Glomerular endothelial cell (primary cell): ENCODE results near the gene DGKD. TPM values are rescaled to one million over a fixed set of nuclear protein-coding genes. Genes with fewer than 3 reads are reported as not detected.

Experiments
- DNase-seq: peaks from one replicate; pipeline ENCODE4 v3.0.0-alpha.2; 2011; ENCODE audit warnings: low read depth, low spot score; ENCODE audit errors: extremely low read depth
- total RNA-seq: library from RNA; depleted of rRNA; stranded (reverse); fragments of >200 nt; gene quantifications from 2 replicates; pipeline ENCODE4 v1.2.3, GENCODE V29; 2015

Gene DGKD
- total RNA-seq, 1 donor from 2014 or later: 13.0 TPM

GRCh38 chr2:233441161-233442027 lies 87.1 kb downstream of the DGKD start:
- no peak for DNase-seq

DNA sequence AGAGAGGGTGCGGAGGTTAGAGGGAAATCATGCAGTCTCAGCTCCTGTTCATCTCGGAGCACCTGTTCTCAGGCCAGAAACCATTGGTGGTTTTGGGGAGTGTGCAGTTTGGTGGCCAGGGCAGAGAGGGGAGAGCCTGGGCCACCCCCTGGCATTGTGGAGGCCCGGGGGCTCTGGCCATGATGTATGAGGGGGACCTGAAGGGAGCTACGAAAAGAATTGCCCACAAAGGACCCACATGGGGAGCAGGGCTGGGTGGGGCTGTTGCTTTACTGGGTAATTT lies 87.7 kb downstream of the DGKD start:
- DNase-seq: no peak

DNA sequence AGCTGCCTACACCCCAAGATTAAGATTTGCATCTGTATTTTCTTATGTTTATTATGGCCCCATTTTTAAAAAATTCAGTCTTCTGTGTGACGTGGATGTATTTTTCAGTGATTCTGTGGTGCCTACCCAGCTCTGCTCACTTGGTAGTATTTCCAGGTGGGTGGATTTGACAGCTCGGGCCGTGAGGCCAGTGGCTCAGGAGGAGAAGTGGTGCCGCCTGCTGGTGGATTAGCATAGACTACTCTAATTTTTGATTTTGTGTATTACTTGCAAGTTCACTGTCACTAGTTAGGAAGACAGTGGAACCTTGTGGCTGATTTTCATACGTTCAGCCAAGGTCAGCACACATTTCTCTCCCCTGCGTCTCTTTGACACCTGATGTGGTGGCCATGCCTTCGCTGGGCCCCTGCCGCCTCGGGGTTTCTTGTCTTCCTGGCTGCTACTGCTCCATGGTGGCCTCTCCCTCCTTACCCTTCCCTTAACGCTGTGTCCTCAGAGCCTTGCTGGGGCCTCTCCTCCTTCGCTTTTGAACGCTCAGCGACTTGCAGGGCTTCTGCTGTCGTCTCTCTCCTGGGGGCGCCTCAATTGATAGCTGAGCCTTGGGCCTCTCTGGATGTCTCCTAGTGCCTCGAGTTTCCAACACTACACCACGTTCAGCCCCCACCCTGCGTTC lies 89.4 kb downstream of the DGKD start:
- no peak for DNase-seq

DNA sequence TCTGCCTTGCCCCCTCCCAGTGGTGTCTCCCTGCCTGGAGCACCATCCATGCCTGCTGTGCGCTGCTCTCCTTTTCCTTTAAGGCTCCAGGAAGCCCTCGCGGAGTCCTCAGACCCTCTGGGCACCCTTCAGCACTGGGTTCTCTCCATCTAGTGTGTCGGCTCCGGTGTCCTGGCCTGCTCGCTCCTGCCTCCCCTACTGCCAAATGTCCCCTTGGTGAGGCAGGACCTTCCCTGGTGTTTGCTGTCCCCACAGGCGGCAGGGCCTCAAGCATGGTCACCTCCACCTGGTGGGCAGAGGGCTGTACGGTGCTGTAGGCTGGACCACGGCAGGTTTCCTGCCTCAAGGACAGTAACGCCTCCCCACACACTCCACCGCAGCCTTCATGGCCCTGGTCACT lies 90.2 kb downstream of the DGKD start:
- DNase-seq: no peak

GRCh38 chr2:233445152-233445830 lies 91.0 kb downstream of the DGKD start:
- no peak for DNase-seq

DNA sequence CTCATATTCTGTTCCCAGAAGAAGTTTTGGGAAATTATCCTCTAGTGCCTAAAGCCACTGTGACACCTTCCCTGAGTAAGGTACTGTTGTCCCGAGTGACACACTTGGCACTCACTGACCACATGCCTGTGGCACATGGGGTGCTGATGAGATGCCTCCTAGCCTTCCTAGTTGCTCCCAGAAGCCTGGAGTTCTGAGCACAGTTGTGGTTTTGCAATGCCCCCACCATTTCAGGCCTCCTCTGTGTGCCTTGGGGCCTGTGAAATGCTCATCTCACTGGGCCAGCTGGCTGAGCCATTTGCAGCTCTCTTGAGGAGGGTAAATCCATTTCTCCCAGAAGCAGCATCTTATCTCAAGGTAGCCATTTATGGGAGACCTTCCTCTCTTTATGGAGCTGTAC lies 91.8 kb downstream of the DGKD start:
- no peak for DNase-seq

GRCh38 chr2:233446606-233447305 lies 92.5 kb downstream of the DGKD start:
- DNase-seq: no peak

DNA sequence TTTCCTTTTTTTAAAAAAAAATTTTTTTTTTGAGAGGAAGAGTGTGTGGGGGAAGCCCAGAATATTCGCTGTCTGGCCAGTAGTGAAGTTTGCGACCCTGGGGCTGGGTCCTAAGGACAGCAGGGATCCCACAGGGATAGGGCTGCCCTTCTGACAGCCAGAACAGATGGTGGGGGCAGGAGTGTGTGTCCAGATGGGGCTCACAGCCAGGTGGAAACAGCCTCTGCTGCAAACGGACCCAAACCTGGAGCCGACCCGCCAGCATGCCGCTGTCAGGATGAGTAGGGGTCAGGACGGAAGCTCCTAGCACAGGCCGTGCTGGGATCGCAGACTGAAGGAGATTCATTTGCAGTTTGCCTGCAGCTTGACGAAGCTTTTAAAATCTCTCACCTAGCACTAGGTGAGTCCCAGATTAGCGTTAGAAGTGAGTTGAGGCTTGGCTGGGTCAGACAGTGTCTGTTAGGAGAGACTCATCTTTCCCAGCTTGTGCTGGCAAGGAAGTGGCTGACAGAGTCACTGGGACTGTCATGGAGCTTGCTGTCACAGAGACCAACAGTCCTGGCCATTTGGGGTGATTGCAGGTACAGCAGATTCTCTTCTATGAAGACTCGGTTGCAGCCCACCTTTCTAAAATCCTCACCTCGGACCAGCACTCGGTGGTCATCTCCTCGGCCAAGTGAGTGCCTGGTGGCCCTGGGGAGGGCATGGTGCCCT lies 93.4 kb downstream of the DGKD start:
- DNase-seq: no peak

DNA sequence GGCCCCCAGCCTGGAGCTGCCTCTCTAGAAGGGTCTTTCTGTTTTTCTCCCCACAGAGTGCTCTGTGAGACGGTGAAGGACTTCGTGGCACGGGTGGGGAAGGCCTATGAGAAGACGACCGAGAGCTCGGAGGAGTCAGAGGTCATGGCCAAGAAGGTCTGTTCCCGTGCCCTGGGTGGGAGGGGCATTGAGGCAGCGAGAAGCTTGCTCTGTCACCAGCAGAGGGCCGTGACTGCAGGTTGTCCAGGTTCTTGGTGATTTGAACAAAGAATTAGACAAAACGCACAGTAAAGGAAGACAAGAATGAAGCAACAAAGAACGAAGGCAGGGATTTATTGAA lies 93.9 kb downstream of the DGKD start:
- DNase-seq: no peak

DNA sequence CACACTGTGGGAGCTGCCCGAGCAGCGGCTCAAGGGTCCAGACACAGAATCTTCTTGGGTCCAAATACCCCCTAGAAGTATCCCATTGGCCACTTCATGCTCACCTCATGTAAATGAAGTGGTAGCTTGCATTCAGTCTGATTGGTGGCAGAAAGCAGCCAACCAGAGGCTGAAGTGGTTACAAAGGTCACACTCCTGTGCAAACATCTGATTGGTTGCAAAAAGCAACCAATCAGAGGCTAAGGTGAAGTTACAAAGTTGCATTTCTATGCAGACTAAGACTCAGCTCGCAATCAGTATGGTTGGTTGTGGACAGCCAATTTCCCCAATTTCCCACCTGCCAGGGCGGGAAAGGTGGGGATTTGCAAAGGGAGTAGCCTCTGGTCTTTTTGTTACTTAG lies 94.3 kb downstream of the DGKD start:
- no peak for DNase-seq

GRCh38 chr2:233449081-233449901 lies 95.0 kb downstream of the DGKD start:
- DNase-seq: no peak

GRCh38 chr2:233449921-233450863 lies 95.9 kb downstream of the DGKD start:
- DNase-seq: no peak

DNA sequence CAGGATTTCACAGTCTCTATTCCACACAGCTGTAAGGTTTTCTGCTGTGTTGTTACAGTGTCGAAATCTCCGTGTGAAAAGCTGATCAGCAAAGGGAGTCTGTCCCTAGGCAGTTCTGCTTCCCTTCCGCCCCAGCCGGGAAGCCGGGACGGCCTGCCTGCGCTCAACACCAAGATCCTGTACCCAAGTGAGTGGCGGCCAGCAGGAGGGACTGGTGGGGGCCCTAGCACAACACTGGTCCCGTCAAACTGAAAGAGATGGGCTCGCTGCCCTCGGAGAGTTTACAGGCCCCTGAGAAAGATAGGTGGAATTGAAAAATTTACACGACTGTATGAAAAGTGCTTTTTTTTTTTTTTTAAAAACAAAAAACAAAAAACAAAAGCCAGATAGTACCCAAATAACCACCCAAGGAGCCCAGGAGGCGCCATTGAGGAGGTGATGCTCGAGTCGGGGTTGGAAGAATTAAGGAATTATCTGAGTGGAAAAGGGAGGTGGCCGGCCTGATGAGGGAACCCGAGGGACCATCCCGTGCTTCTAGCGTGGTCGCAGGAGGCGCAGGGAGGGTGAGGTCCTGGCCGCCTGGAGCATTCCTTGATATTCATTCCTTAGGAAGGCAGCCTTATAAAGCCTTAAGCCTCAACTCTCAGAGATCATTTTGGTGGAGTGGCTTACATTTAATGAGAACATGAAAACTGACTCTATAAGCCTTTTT lies 96.7 kb downstream of the DGKD start:
- DNase-seq: no peak

DNA sequence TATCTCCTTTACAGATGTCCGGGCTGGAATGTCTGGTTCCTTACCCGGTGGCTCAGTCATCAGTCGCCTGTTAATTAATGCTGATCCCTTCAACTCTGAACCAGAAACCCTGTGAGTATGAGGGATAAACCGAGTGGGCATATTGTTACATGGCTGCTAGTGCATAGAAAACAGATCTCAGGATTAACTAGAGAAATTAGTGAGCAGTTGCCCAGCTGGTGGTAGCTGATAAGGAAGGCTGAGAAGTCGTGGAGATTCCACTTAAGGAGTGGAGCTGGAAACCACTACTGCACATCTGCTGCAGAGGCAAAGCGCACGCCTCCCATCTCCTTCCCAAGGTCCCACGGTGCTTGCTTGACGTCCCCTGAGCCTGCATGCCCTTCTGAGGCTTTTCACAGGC lies 97.7 kb downstream of the DGKD start:
- DNase-seq: no peak

DNA sequence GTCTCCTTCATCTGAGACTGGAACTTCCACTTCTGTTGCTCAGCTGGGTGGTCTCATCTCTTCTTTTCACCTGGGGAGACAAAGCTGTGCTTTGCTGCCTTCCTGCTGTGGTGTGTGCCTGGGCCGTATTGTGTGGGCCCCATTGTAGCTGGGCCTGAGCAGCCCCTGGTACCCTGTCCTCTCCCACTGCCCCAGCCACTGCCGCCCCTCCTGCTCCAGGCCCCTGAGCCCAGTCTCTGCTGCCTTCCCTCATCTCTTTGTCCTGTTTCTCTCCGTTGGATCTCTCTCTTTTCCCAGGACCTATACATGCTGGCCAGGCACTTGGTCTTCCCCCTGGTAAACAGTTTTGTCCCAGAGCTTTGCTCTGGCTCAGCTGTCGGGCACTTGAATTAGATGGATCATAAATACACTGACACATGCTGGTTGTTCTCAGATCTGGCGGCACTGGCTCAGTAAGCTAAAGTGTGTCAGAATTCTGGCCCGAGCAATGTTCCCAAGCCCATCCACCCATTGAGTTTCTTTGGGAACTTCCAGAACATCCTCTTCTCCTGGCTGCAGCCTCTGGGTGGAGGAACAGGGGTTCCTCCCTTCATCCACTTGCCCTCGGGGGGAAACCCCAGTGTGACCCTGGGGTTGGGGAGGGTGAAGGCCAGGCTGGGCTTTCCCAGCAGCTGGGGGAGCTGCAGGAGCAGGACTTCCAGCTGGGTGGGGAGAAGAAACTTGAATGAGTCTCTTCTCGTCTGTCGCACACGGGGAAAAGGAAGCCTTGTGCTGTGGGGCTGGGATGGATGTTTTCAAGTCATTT lies 99.0 kb downstream of the DGKD start:
- no peak for DNase-seq

DNA sequence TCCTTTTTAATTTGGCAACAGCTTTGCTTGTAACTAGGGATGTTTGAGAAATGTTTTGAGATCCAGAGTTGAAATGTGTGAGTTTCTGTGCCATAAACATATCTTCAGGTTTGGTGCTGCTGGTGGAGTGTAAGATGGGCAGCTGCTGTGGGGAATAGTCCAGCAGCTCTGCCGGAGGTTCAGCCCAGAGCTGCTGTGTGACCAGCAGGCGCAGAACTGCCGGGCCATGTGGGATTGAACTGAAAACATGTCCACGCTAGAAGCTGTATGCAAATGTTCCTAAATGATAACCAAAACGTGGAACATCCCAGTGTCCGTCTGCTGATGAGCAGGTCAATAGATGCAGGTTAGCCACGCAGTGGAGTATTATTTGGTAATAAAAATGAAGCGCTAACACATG lies 99.6 kb downstream of the DGKD start:
- DNase-seq: no peak

GRCh38 chr2:233455006-233455405 lies 100.7 kb downstream of the DGKD start:
- no peak for DNase-seq
